Measurements from ENCODE around the gene ST6GALNAC1. TPM values are rescaled to one million over a fixed set of nuclear protein-coding genes. Genes with fewer than 3 reads are reported as not detected.

Gene ST6GALNAC1
- total and polyA plus RNA-seq, 2 of the 4 experiments (the other 2 are of a cell fraction): not detected

- TF ChIP-seq CTCF (conservative IDR thresholded peaks at IDR 0.05; ENCODE audit: low read depth, low read length): no peak
Observed at GRCh38 chr17:76640550-76641380, 2.8 kb downstream of the ST6GALNAC1 start (continued).

GRCh38 chr17:76638263-76638662, 5.3 kb downstream of the ST6GALNAC1 start:
- no peak overlapping the region for H2AK5ac ChIP-seq (ENCODE audit: low read depth, low read length)
- POLR2A ChIA-PET (ENCODE audit: unreplicated experiment): no interaction called here
- H3K23ac ChIP-seq (ENCODE audit: low read depth, low read length): no peak overlapping the region
- H3K9ac ChIP-seq (ENCODE audit: low read depth, low read length): no peak overlapping the region
- intact Hi-C loops (cut with micrococcal nuclease): no loop called here
- H3K9me1 ChIP-seq (ENCODE audit: insufficient read depth, low read length): peaks cover 4% of the 10 kb centered on the region; the same call in 1 of the 2 replicates
- no peak overlapping the region for H3K27ac ChIP-seq (ENCODE audit: insufficient read depth, low read length)
- no peak overlapping the region for H2BK15ac ChIP-seq (ENCODE audit: low read depth, low read length)
- dilution Hi-C loops (cut with HindIII; ENCODE audit: low sequenced_read_pairs, unreplicated experiment): no loop called here
- peaks cover 6% of the 10 kb centered on the region for H3K4me1 ChIP-seq (ENCODE audit: control insufficient read depth, insufficient read depth, low read length)
- no peak overlapping the region for H2BK5ac ChIP-seq (ENCODE audit: low read depth, low read length, poor library complexity, severe bottlenecking)
- no CpG with 5 or more reads among the region's 10 CpGs for WGBS, 2 experiments (ENCODE audit: extremely low coverage in 2 of 2, insufficient read length in 1 of 2)
- H3K18ac ChIP-seq (ENCODE audit: low read depth, low read length): no peak overlapping the region
- no peak overlapping the region for H4K91ac ChIP-seq (ENCODE audit: insufficient read depth, low read depth, low read length)
- no TSS peak for BruUV-seq (replicated peaks)
- H2AK9ac ChIP-seq (replicated peaks; ENCODE audit: low read depth, low read length, poor library complexity): no peak overlapping the region
- CTCF ChIA-PET: no interaction called here
- H3K4me3 ChIP-seq (ENCODE audit: insufficient read depth, low read depth, low read length): no peak overlapping the region
- TF ChIP-seq ELK1 (IDR thresholded peaks at IDR 0.05; ENCODE audit: borderline replicate concordance, low read depth, low read length): no peak
- no peak for TF ChIP-seq CEBPB (IDR thresholded peaks at IDR 0.05; ENCODE audit: low read depth, low read length)
- TF ChIP-seq SMC3 (IDR thresholded peaks at IDR 0.05; ENCODE audit: low read depth, low read length): no peak
- no peak for TF ChIP-seq RAD21 (IDR thresholded peaks at IDR 0.05; ENCODE audit: low read length)
- TF ChIP-seq RFX5 (IDR thresholded peaks at IDR 0.05; ENCODE audit: low read depth, low read length): no peak
- no peak for TF ChIP-seq BHLHE40 (IDR thresholded peaks at IDR 0.05; ENCODE audit: low read depth, low read length)
- H4K8ac ChIP-seq (ENCODE audit: low read depth in 2 of 2, low read length in 2 of 2): no peak overlapping the region
- H4K20me1 ChIP-seq (ENCODE audit: insufficient read depth, low read length): no peaks in the 10 kb centered on the region
- DNase-seq: no peak
- H3K27me3 ChIP-seq (ENCODE audit: control insufficient read depth, insufficient read depth, low read length): peaks cover 7% of the 10 kb centered on the region
- no peak for ATAC-seq (ENCODE audit: low read depth)
- H3K9me3 ChIP-seq (ENCODE audit: control insufficient read depth, insufficient read depth, low read length): no peaks in the 10 kb centered on the region
- H3K56ac ChIP-seq (ENCODE audit: extremely low read depth, insufficient read depth, low read length): no peak overlapping the region
- H3K4me2 ChIP-seq (ENCODE audit: low read depth, low read length): no peak overlapping the region
- no peak overlapping the region for H2BK120ac ChIP-seq (ENCODE audit: low read depth, low read length)
- no peak overlapping the region for H2AFZ ChIP-seq (replicated peaks; ENCODE audit: low read length, poor library complexity)
- no peak overlapping the region for H2BK20ac ChIP-seq (ENCODE audit: low read depth, low read length)
- in situ Hi-C loops (cut with MboI; ENCODE audit: low sequenced_read_pairs): no loop called here
- no peaks in the 10 kb centered on the region for H3K36me3 ChIP-seq (ENCODE audit: control insufficient read depth, insufficient read depth, low read length)
- no peak overlapping the region for H3K4ac ChIP-seq (ENCODE audit: low read depth, low read length)
- no peak overlapping the region for H4K5ac ChIP-seq (ENCODE audit: low read depth, low read length)
- H3K14ac ChIP-seq (replicated peaks; ENCODE audit: low read depth, low read length): no peak overlapping the region
- H3K79me1 ChIP-seq (ENCODE audit: low read depth in 1 of 2, low read length in 2 of 2): no peaks in the 10 kb centered on the region
